T-cell (primary cell): ENCODE data around the gene MAPKAP1. TPM values are rescaled to one million over a fixed set of nuclear protein-coding genes. Genes with fewer than 3 reads are reported as not detected.

Experiments
- ATAC-seq, 4 experiments: fragments of 200-7000 bp in 3 of 4; fragments of 150-1000 bp in 1 of 4; cut with Tn5 transposase; replicated peaks in 1 of 4; 1 replicate in 3 of 4; 2 replicates in 1 of 4; pipeline ENCODE4 v1.10.0; 2021; ENCODE audit warnings: moderate library complexity in 3 of 4, mild to moderate bottlenecking in 2 of 4, moderate number of reproducible peaks in 1 of 4
- CTCF ChIA-PET, 2 donors: fragments of 300-600 bp; sonication (Branson Sonifier 250); formaldehyde crosslinking; loops; one replicate each; lab custom pipeline; 2022; ENCODE audit warnings: antibody characterized with exemption in 2 of 2; lab: Charles Lee
- POLR2A ChIA-PET, 2 donors: fragments of 300-600 bp; sonication (Branson Sonifier 250); formaldehyde crosslinking; loops; one replicate each; lab custom pipeline; 2022; ENCODE audit warnings: antibody characterized with exemption in 2 of 2; lab: Charles Lee
- DNase-seq, 35 experiments: peaks; one replicate each; pipeline versions ENCODE4 v3.0.0 to v3.0.0-alpha.2; 2013 to 2023
- H3K27ac ChIP-seq: one replicate; pipeline ENCODE4 v1.5.1; 2013; ENCODE audit warnings: low read length
- H3K27me3 ChIP-seq, 2 experiments: replicated peaks in 1 of 2; 1 replicate in 1 of 2; 2 replicates in 1 of 2; pipeline versions ENCODE4 v1.6.1 to v1.7.0; 2013; ENCODE audit warnings: low read length in 1 of 2, mixed read lengths in 1 of 2; ENCODE audit not compliant: control insufficient read depth in 2 of 2, insufficient read depth in 2 of 2; ENCODE audit errors: extremely low read depth in 1 of 2
- H3K36me3 ChIP-seq, 2 donors: 1 replicate in 1 of 2; 2 replicates in 1 of 2; pipeline versions ENCODE4 v1.6.1 to v1.7.0; 2013; ENCODE audit warnings: low read length in 1 of 2; ENCODE audit not compliant: control insufficient read depth in 2 of 2, insufficient read depth in 1 of 2; ENCODE audit errors: extremely low read depth in 1 of 2
- H3K4me1 ChIP-seq, 2 experiments: 1 replicate in 1 of 2; 2 replicates in 1 of 2; pipeline versions ENCODE4 v1.6.1 to v1.7.0; 2013; ENCODE audit warnings: low read length in 2 of 2, mixed read lengths in 1 of 2; ENCODE audit not compliant: insufficient read depth in 2 of 2, control insufficient read depth in 1 of 2; ENCODE audit errors: extremely low read depth in 1 of 2
- H3K4me3 ChIP-seq, 2 donors: 1 replicate in 1 of 2; 2 replicates in 1 of 2; pipeline versions ENCODE4 v1.5.1 to v1.7.0; 2013; ENCODE audit warnings: mild to moderate bottlenecking in 2 of 2, low read length in 1 of 2, moderate library complexity in 1 of 2; ENCODE audit not compliant: control insufficient read depth in 1 of 2; ENCODE audit errors: extremely low read depth in 1 of 2
- H3K9me3 ChIP-seq: 2 replicates; pipeline ENCODE4 v1.7.0; 2013
- H3K27ac Mint-ChIP-seq, 2 donors: one replicate each; pipeline ENCODE4 v1.8.0; 2020 to 2021; ENCODE audit warnings: mild to moderate bottlenecking in 2 of 2, mixed read lengths in 2 of 2
- H3K27me3 Mint-ChIP-seq, 2 donors: one replicate each; pipeline ENCODE4 v1.8.0; 2021 to 2022; ENCODE audit warnings: mixed read lengths in 2 of 2
- H3K36me3 Mint-ChIP-seq: one replicate; pipeline ENCODE4 v1.8.0; 2021; ENCODE audit warnings: mixed read lengths
- H3K4me1 Mint-ChIP-seq, 3 donors: one replicate each; pipeline ENCODE4 v1.8.0; 2020 to 2022; ENCODE audit warnings: mixed read lengths in 3 of 3, mild to moderate bottlenecking in 1 of 3
- H3K4me3 Mint-ChIP-seq, 3 donors: one replicate each; pipeline ENCODE4 v1.8.0; 2020 to 2022; ENCODE audit warnings: mild to moderate bottlenecking in 3 of 3, mixed read lengths in 3 of 3, moderate library complexity in 3 of 3
- H3K9me3 Mint-ChIP-seq, 3 donors: one replicate each; pipeline ENCODE4 v1.8.0; 2020 to 2022; ENCODE audit warnings: mixed read lengths in 3 of 3
- WGBS: methylation state at CpG from one replicate; pipeline ENCODE4 v1.1.5; 2013; ENCODE audit warnings: missing lambda C conversion rate; ENCODE audit not compliant: insufficient coverage; 5-methylcytosine and 5-hydroxymethylcytosine counted together
- total RNA-seq, 35 experiments: library from RNA in 6 of 35; stranded (reverse) in 6 of 35; fragments of 120-200 nt in 1 of 35; gene quantifications; one replicate each; pipeline versions ENCODE4 v1.2.1 to v1.2.4 and lab custom pipeline; 2013 to 2026

The MAPKAP1 gene
- total RNA-seq, 5 donors from 2014 or later (not counting 1 experiment from before 2014, with no cell fraction given), result 50.2 to 60.3 (median 55.6) TPM

- no peaks in the 10 kb centered on the region for H3K27me3 Mint-ChIP-seq
- Histone ChIP-seq H3K9me3 (no peaks in the 10 kb centered on the region), H3K27me3 (no peaks in the 10 kb centered on the region), H3K4me1 (no peaks in the 10 kb centered on the region), H3K27ac (no peak overlapping the region), H3K36me3 (no peaks in the 10 kb centered on the region), H3K4me3 (no peak overlapping the region)
- no peak overlapping the region for H3K4me3 Mint-ChIP-seq
- DNase-seq (no peak), ATAC-seq (no peak)
- no peaks in the 10 kb centered on the region for H3K4me1 Mint-ChIP-seq
- no peaks in the 10 kb centered on the region for H3K36me3 Mint-ChIP-seq
- ChIA-PET CTCF (interaction anchor here in 1 of 2 donors (0.6 kb wide), 1 partner anchor 711 kb away, joined by 3 read pairs; no protein-coding TSS in a partner anchor), POLR2A (no interaction called here)
- H3K9me3 Mint-ChIP-seq, result no peaks in the 10 kb centered on the region
- WGBS, result 87% methylated on average over 9 of the region's 10 CpGs
- H3K27ac Mint-ChIP-seq, result no peak overlapping the region
Observed at GRCh38 chr9:125422853-125423252, 284.2 kb downstream of the MAPKAP1 start.

- Mint-ChIP-seq H3K4me3 (no peak overlapping the region), H3K27ac (no peak overlapping the region), H3K36me3 (no peaks in the 10 kb centered on the region), H3K4me1 (no peaks in the 10 kb centered on the region), H3K9me3 (no peaks in the 10 kb centered on the region), H3K27me3 (no peaks in the 10 kb centered on the region)
- ATAC-seq (no peak), DNase-seq (no peak)
- Histone ChIP-seq H3K27ac (no peak overlapping the region), H3K9me3 (no peaks in the 10 kb centered on the region), H3K27me3 (no peaks in the 10 kb centered on the region), H3K4me1 (no peaks in the 10 kb centered on the region), H3K4me3 (no peak overlapping the region), H3K36me3 (no peaks in the 10 kb centered on the region)
- ChIA-PET POLR2A (no interaction called here), CTCF (no interaction called here)
- 88% methylated on average over 7 of the region's 13 CpGs for WGBS
Observed at GRCh38 chr9:125421591-125422181, 285.3 kb downstream of the MAPKAP1 start.

GRCh38 chr9:125421166-125421565, 285.8 kb downstream of the MAPKAP1 start:
- H3K27ac Mint-ChIP-seq, result no peak overlapping the region
- 92% methylated on average over 4 of the region's 6 CpGs for WGBS
- ATAC-seq (no peak), DNase-seq (no peak)
- Histone ChIP-seq H3K9me3 (no peaks in the 10 kb centered on the region), H3K27me3 (no peaks in the 10 kb centered on the region), H3K4me1 (no peaks in the 10 kb centered on the region), H3K36me3 (no peaks in the 10 kb centered on the region), H3K4me3 (no peak overlapping the region), H3K27ac (no peak overlapping the region)
- H3K4me3 Mint-ChIP-seq, result no peak overlapping the region
- no peaks in the 10 kb centered on the region for H3K9me3 Mint-ChIP-seq
- H3K4me1 Mint-ChIP-seq, result no peaks in the 10 kb centered on the region
- POLR2A ChIA-PET, result no interaction called here
- H3K27me3 Mint-ChIP-seq, result no peaks in the 10 kb centered on the region
- CTCF ChIA-PET, result no interaction called here
- H3K36me3 Mint-ChIP-seq, result no peaks in the 10 kb centered on the region

GRCh38 chr9:125418404-125418803, 288.6 kb downstream of the MAPKAP1 start:
- no peak overlapping the region for H3K4me3 ChIP-seq
- Mint-ChIP-seq H3K9me3 (no peaks in the 10 kb centered on the region), H3K27ac (no peak overlapping the region), H3K4me1 (no peaks in the 10 kb centered on the region), H3K27me3 (no peaks in the 10 kb centered on the region), H3K4me3 (no peak overlapping the region), H3K36me3 (no peaks in the 10 kb centered on the region)
- no peaks in the 10 kb centered on the region for H3K9me3 ChIP-seq
- POLR2A ChIA-PET, result no interaction called here
- H3K27me3 ChIP-seq, result no peaks in the 10 kb centered on the region
- no peaks in the 10 kb centered on the region for H3K4me1 ChIP-seq
- CTCF ChIA-PET, result no interaction called here
- H3K36me3 ChIP-seq, result no peaks in the 10 kb centered on the region
- DNase-seq (no peak), ATAC-seq (no peak)
- no CpG with 5 or more reads among the region's 3 CpGs for WGBS
- no peak overlapping the region for H3K27ac ChIP-seq

GRCh38 chr9:125416517-125416916, 290.5 kb downstream of the MAPKAP1 start:
- H3K27ac Mint-ChIP-seq, result no peak overlapping the region
- WGBS, result 87% methylated on average over 7 of the region's 8 CpGs
- Histone ChIP-seq H3K27me3 (peaks cover 0 to 4% of the 10 kb centered on the region in 2 experiments), H3K27ac (no peak overlapping the region), H3K9me3 (no peaks in the 10 kb centered on the region), H3K4me1 (no peaks in the 10 kb centered on the region), H3K36me3 (no peaks in the 10 kb centered on the region), H3K4me3 (no peak overlapping the region)
- ChIA-PET POLR2A (no interaction called here), CTCF (no interaction called here)
- H3K4me1 Mint-ChIP-seq, result no peaks in the 10 kb centered on the region
- no peaks in the 10 kb centered on the region for H3K36me3 Mint-ChIP-seq
- no peaks in the 10 kb centered on the region for H3K9me3 Mint-ChIP-seq
- DNase-seq, result no peak
- H3K27me3 Mint-ChIP-seq, result peaks cover under 1% of the 10 kb centered on the region in 2 donors
- no peak overlapping the region for H3K4me3 Mint-ChIP-seq
- ATAC-seq, result no peak

- Mint-ChIP-seq H3K27ac (no peak overlapping the region), H3K36me3 (no peaks in the 10 kb centered on the region), H3K9me3 (no peaks in the 10 kb centered on the region), H3K4me1 (no peaks in the 10 kb centered on the region), H3K27me3 (peaks cover 5% of the 10 kb centered on the region in 2 donors), H3K4me3 (no peak overlapping the region)
- no peaks in the 10 kb centered on the region for H3K4me1 ChIP-seq
- no peaks in the 10 kb centered on the region for H3K36me3 ChIP-seq
- no peak for ATAC-seq
- ChIA-PET POLR2A (no interaction called here), CTCF (no interaction called here)
- H3K27ac ChIP-seq, result no peak overlapping the region
- H3K9me3 ChIP-seq, result no peaks in the 10 kb centered on the region
- H3K27me3 ChIP-seq, result peaks cover 0 to 11% of the 10 kb centered on the region in 2 experiments
- 93% methylated on average over 13 of the region's 23 CpGs for WGBS
- no peak for DNase-seq
- H3K4me3 ChIP-seq, result no peak overlapping the region
Observed at GRCh38 chr9:125415583-125416460, 291.2 kb downstream of the MAPKAP1 start.
